WTC11 (cell line): ENCODE results near the gene PKNOX1.
"Not testable (repeated sequence)": the region's sequence is repeated elsewhere in the genome, so short reads cannot be mapped to it uniquely, and the experiment has no call there.

Experiments
- ATF3 ChIP-seq: sonication (generic); formaldehyde crosslinking; conservative IDR thresholded peaks from 2 replicates; pipeline ENCODE4 v1.8.1; 2022; ENCODE audit warnings: mild to moderate bottlenecking, missing genetic modification reagents
- CBFB ChIP-seq: sonication (generic); formaldehyde crosslinking; IDR thresholded peaks from 2 replicates; pipeline ENCODE4 v1.8.1; 2022; ENCODE audit warnings: mild to moderate bottlenecking, low read depth, missing genetic modification reagents
- GABPB1 ChIP-seq: sonication (generic); formaldehyde crosslinking; IDR thresholded peaks from 2 replicates; pipeline ENCODE4 v1.8.1; 2023; ENCODE audit warnings: mild to moderate bottlenecking, missing genetic modification reagents
- NR1H2 ChIP-seq: sonication (generic); formaldehyde crosslinking; IDR thresholded peaks from 2 replicates; pipeline ENCODE4 v1.9.0; 2021; ENCODE audit warnings: mild to moderate bottlenecking, moderate library complexity, missing genetic modification reagents
- NR2C2 ChIP-seq: sonication (generic); formaldehyde crosslinking; IDR thresholded peaks from 2 replicates; pipeline ENCODE4 v1.8.0; 2022; ENCODE audit warnings: mild to moderate bottlenecking, missing genetic modification reagents
- SP1 ChIP-seq: sonication (generic); formaldehyde crosslinking; conservative IDR thresholded peaks from 2 replicates; pipeline ENCODE4 v1.8.1; 2022; ENCODE audit warnings: missing genetic modification reagents
- ZNF219 ChIP-seq: sonication (generic); formaldehyde crosslinking; IDR thresholded peaks from 2 replicates; pipeline ENCODE4 v1.8.0; 2023; ENCODE audit warnings: missing genetic modification reagents, mild to moderate bottlenecking, borderline replicate concordance
- TF ChIP-seq, protein P1 (sequence below): sonication (generic); formaldehyde crosslinking; IDR thresholded peaks from 2 replicates; pipeline ENCODE4 v1.8.0; 2022; ENCODE audit warnings: mild to moderate bottlenecking, missing genetic modification reagents
- TF ChIP-seq, protein P2 (sequence below): fragments of 200-600 bp; IDR thresholded peaks from 2 replicates; pipeline ENCODE4 v1.8.0; 2022; ENCODE audit warnings: antibody characterized with exemption
- TF ChIP-seq, protein P3 (sequence below): sonication (generic); formaldehyde crosslinking; IDR thresholded peaks from 2 replicates; pipeline ENCODE4 v1.8.1; 2023; ENCODE audit warnings: mild to moderate bottlenecking, missing genetic modification reagents
- TF ChIP-seq, protein P4 (sequence below): sonication (generic); formaldehyde crosslinking; IDR thresholded peaks from 2 replicates; pipeline ENCODE4 v1.8.0; 2022; ENCODE audit warnings: mild to moderate bottlenecking, missing genetic modification reagents
- TF ChIP-seq, protein P5 (sequence below): fragments of 250-450 bp; sonication (Bioruptor Pico); IDR thresholded peaks from 2 replicates; pipeline ENCODE4 v1.9.0; 2021; ENCODE audit warnings: moderate library complexity, mild to moderate bottlenecking, inconsistent platforms, borderline replicate concordance
- TF ChIP-seq, protein P6 (sequence below): sonication (generic); formaldehyde crosslinking; IDR thresholded peaks from 2 replicates; pipeline ENCODE4 v1.8.1; 2022; ENCODE audit warnings: missing genetic modification reagents, borderline replicate concordance
- TF ChIP-seq, protein P7 (sequence below): sonication (generic); formaldehyde crosslinking; IDR thresholded peaks from 2 replicates; pipeline ENCODE4 v1.8.1; 2023; ENCODE audit warnings: mild to moderate bottlenecking, missing genetic modification reagents, moderate library complexity

GRCh38 chr21:43006051-43006873 is 31.9 kb downstream of the PKNOX1 start:
- TF ChIP-seq, protein P1, sequence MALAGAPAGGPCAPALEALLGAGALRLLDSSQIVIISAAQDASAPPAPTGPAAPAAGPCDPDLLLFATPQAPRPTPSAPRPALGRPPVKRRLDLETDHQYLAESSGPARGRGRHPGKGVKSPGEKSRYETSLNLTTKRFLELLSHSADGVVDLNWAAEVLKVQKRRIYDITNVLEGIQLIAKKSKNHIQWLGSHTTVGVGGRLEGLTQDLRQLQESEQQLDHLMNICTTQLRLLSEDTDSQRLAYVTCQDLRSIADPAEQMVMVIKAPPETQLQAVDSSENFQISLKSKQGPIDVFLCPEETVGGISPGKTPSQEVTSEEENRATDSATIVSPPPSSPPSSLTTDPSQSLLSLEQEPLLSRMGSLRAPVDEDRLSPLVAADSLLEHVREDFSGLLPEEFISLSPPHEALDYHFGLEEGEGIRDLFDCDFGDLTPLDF (CRISPR knock-in tag), result not testable (repeated sequence)
- TF ChIP-seq, protein P2, sequence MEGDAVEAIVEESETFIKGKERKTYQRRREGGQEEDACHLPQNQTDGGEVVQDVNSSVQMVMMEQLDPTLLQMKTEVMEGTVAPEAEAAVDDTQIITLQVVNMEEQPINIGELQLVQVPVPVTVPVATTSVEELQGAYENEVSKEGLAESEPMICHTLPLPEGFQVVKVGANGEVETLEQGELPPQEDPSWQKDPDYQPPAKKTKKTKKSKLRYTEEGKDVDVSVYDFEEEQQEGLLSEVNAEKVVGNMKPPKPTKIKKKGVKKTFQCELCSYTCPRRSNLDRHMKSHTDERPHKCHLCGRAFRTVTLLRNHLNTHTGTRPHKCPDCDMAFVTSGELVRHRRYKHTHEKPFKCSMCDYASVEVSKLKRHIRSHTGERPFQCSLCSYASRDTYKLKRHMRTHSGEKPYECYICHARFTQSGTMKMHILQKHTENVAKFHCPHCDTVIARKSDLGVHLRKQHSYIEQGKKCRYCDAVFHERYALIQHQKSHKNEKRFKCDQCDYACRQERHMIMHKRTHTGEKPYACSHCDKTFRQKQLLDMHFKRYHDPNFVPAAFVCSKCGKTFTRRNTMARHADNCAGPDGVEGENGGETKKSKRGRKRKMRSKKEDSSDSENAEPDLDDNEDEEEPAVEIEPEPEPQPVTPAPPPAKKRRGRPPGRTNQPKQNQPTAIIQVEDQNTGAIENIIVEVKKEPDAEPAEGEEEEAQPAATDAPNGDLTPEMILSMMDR, result not testable (repeated sequence)
- TF ChIP-seq ZNF219 (CRISPR knock-in tag); CBFB (CRISPR knock-in tag); ATF3 (CRISPR knock-in tag); GABPB1; NR1H2 (CRISPR knock-in tag); NR2C2 (CRISPR knock-in tag); SP1 (CRISPR knock-in tag): not testable (repeated sequence)
- TF ChIP-seq, protein P3, sequence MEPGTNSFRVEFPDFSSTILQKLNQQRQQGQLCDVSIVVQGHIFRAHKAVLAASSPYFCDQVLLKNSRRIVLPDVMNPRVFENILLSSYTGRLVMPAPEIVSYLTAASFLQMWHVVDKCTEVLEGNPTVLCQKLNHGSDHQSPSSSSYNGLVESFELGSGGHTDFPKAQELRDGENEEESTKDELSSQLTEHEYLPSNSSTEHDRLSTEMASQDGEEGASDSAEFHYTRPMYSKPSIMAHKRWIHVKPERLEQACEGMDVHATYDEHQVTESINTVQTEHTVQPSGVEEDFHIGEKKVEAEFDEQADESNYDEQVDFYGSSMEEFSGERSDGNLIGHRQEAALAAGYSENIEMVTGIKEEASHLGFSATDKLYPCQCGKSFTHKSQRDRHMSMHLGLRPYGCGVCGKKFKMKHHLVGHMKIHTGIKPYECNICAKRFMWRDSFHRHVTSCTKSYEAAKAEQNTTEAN, result not testable (repeated sequence)
- TF ChIP-seq, protein P4, sequence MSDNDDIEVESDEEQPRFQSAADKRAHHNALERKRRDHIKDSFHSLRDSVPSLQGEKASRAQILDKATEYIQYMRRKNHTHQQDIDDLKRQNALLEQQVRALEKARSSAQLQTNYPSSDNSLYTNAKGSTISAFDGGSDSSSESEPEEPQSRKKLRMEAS (CRISPR knock-in tag), result not testable (repeated sequence)
- TF ChIP-seq, protein P5, sequence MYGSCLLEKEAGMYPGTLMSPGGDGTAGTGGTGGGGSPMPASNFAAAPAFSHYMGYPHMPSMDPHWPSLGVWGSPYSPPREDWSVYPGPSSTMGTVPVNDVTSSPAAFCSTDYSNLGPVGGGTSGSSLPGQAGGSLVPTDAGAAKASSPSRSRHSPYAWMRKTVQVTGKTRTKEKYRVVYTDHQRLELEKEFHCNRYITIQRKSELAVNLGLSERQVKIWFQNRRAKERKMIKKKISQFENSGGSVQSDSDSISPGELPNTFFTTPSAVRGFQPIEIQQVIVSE (CRISPR knock-in tag), result not testable (repeated sequence)
- TF ChIP-seq, protein P6, sequence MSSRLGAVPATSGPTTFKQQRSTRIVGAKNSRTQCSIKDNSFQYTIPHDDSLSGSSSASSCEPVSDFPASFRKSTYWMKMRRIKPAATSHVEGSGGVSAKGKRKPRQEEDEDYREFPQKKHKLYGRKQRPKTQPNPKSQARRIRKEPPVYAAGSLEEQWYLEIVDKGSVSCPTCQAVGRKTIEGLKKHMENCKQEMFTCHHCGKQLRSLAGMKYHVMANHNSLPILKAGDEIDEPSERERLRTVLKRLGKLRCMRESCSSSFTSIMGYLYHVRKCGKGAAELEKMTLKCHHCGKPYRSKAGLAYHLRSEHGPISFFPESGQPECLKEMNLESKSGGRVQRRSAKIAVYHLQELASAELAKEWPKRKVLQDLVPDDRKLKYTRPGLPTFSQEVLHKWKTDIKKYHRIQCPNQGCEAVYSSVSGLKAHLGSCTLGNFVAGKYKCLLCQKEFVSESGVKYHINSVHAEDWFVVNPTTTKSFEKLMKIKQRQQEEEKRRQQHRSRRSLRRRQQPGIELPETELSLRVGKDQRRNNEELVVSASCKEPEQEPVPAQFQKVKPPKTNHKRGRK (CRISPR knock-in tag), result not testable (repeated sequence)
- TF ChIP-seq, protein P7, sequence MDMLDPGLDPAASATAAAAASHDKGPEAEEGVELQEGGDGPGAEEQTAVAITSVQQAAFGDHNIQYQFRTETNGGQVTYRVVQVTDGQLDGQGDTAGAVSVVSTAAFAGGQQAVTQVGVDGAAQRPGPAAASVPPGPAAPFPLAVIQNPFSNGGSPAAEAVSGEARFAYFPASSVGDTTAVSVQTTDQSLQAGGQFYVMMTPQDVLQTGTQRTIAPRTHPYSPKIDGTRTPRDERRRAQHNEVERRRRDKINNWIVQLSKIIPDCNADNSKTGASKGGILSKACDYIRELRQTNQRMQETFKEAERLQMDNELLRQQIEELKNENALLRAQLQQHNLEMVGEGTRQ (CRISPR knock-in tag), result not testable (repeated sequence)
